Measurements from ENCODE around the gene TBC1D9.
A peak's percentile ranks its signal among the peaks of the same experiment; 100 is the strongest.

Gene TBC1D9

DNA sequence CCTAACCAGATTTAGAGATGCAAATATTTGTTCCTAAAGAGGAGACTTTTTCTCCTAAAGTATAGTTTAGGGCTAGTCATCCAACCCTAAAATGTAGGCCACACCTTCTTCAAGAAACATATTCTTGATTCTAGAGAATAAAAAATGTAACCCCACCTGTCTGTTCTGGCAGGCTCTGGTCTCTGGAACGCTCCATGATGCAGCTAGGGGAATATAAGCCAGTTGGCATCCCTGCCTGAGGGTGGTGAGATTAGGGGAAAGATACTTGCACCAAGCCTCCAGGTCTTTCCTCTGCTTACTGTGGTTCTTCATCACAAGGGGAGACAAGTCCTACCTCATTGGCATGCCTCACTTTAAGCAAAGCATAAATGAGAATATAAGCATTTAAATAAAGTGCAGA, 21.2 kb upstream of the TBC1D9 start:
- no peak overlapping the region for H3K9ac ChIP-seq (ENCODE audit: low read length)
- H3K4me3 ChIP-seq (ENCODE audit: low read length) = no peak overlapping the region
- H3K4me1 ChIP-seq (ENCODE audit: control insufficient read depth, low read depth, low read length) = no peaks in the 10 kb centered on the region
- H3K9me3 ChIP-seq (ENCODE audit: control insufficient read depth, low read depth, low read length) = no peaks in the 10 kb centered on the region
- H3K27me3 ChIP-seq (ENCODE audit: control insufficient read depth, insufficient read depth, low read length) = no peaks in the 10 kb centered on the region
- H3K36me3 ChIP-seq (ENCODE audit: control insufficient read depth, low read depth, low read length) = no peaks in the 10 kb centered on the region
- no peak overlapping the region for H3K27ac ChIP-seq (ENCODE audit: low read length)

DNA sequence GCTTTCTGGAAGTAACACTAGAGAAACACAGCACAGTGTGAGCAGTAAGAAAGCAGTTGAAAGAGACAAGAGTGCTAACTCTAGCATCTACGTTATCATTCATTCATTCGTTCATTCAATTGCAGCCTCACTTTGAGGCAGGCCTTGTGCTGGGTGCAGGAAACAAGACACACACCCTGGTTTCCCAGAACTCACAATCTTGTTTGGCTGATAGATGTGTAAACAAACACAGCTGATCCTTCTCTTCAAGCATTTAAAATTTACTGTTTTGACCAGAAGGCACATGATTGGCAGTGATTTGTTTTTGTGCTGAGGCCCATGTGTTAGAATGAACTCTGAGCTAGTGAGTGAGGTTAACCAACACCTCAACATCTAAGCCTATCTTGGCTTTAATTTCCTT, 20.4 kb upstream of the TBC1D9 start:
- H3K27me3 ChIP-seq (ENCODE audit: control insufficient read depth, insufficient read depth, low read length) = no peaks in the 10 kb centered on the region
- no peaks in the 10 kb centered on the region for H3K4me1 ChIP-seq (ENCODE audit: control insufficient read depth, low read depth, low read length)
- H3K9me3 ChIP-seq (ENCODE audit: control insufficient read depth, low read depth, low read length) = no peaks in the 10 kb centered on the region
- no peaks in the 10 kb centered on the region for H3K36me3 ChIP-seq (ENCODE audit: control insufficient read depth, low read depth, low read length)
- H3K9ac ChIP-seq (ENCODE audit: low read length) = no peak overlapping the region
- no peak overlapping the region for H3K4me3 ChIP-seq (ENCODE audit: low read length)
- H3K27ac ChIP-seq (ENCODE audit: low read length) = no peak overlapping the region

DNA sequence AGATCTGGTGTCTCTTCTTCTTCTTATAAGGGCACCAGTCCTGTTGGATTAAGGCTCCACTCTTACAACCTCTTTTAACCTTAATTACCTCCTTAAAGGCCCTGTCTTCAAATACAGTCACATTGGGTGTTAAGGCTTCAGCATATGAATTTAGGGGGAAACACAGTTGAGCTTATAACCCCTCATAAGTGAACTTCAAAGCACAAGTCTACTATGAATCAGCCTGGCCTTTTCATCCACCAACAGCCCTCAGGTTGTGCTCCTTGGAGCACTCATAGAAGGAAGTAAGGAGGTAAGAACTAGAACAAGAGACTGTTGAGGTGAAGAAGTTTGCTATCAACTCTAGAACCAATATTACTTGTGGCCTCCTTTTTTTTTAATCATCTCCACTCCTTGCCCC, 18.8 kb upstream of the TBC1D9 start:
- Histone ChIP-seq H3K9me3 (ENCODE audit: control insufficient read depth, low read depth, low read length) (no peaks in the 10 kb centered on the region), H3K27me3 (ENCODE audit: control insufficient read depth, insufficient read depth, low read length) (no peaks in the 10 kb centered on the region)

DNA sequence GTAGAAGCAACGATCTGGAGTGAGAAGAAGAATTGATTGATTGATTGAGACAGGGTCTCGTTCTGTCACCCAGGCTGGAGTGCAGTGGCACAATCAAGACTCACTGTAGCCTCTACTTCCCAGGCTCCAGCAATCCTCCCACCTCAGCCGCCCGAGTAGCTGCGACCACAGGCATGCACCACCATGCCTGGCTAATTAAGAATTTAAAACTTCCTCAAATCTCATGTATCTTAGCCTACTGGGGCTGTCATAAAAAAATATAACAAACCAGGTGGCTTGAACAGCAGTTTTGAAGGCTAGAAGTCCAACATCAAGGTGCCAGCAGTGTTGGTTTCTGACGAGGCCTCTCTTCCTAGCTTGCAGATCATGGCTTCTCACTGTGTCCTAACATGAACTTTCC, 18.3 kb upstream of the TBC1D9 start:
- Histone ChIP-seq H3K27me3 (ENCODE audit: control insufficient read depth, insufficient read depth, low read length) (no peaks in the 10 kb centered on the region), H3K27ac (ENCODE audit: low read length) (no peak overlapping the region), H3K4me1 (ENCODE audit: control insufficient read depth, low read depth, low read length) (no peaks in the 10 kb centered on the region), H3K36me3 (ENCODE audit: control insufficient read depth, low read depth, low read length) (no peaks in the 10 kb centered on the region), H3K9me3 (ENCODE audit: control insufficient read depth, low read depth, low read length) (no peaks in the 10 kb centered on the region), H3K4me3 (ENCODE audit: low read length) (no peak overlapping the region), H3K9ac (ENCODE audit: low read length) (no peak overlapping the region)

More for the DNA sequence above, 18.8 kb upstream of the TBC1D9 start:
- Histone ChIP-seq H3K36me3 (ENCODE audit: control insufficient read depth, low read depth, low read length) (no peaks in the 10 kb centered on the region), H3K27ac (ENCODE audit: low read length) (no peak overlapping the region), H3K4me1 (ENCODE audit: control insufficient read depth, low read depth, low read length) (no peaks in the 10 kb centered on the region), H3K4me3 (ENCODE audit: low read length) (no peak overlapping the region), H3K9ac (ENCODE audit: low read length) (no peak overlapping the region)

DNA sequence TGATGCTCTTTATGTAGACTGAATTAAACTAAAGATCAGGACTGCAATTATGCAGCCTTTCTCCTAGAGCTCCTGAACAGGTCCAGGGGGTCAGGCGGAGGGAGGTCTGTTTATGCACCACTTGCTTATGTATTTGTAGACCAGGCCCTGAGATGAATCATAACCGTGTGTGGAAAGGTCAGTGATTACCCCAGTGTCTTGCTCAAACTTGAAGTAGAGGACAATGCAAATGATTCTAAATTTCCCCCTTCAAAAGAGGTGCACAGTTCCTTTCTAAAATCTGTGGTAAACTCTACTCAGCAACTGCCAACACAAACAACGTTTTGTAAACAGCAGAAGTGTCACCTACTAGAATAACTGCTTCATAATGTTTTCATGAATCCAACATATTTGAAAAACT, 13.0 kb upstream of the TBC1D9 start:
- Histone ChIP-seq H3K4me1 (ENCODE audit: control insufficient read depth, low read depth, low read length) (no peaks in the 10 kb centered on the region), H3K9ac (ENCODE audit: low read length) (no peak overlapping the region), H3K27ac (ENCODE audit: low read length) (no peak overlapping the region), H3K36me3 (ENCODE audit: control insufficient read depth, low read depth, low read length) (no peaks in the 10 kb centered on the region), H3K27me3 (ENCODE audit: control insufficient read depth, insufficient read depth, low read length) (no peaks in the 10 kb centered on the region), H3K9me3 (ENCODE audit: control insufficient read depth, low read depth, low read length) (no peaks in the 10 kb centered on the region), H3K4me3 (ENCODE audit: low read length) (no peak overlapping the region)

DNA sequence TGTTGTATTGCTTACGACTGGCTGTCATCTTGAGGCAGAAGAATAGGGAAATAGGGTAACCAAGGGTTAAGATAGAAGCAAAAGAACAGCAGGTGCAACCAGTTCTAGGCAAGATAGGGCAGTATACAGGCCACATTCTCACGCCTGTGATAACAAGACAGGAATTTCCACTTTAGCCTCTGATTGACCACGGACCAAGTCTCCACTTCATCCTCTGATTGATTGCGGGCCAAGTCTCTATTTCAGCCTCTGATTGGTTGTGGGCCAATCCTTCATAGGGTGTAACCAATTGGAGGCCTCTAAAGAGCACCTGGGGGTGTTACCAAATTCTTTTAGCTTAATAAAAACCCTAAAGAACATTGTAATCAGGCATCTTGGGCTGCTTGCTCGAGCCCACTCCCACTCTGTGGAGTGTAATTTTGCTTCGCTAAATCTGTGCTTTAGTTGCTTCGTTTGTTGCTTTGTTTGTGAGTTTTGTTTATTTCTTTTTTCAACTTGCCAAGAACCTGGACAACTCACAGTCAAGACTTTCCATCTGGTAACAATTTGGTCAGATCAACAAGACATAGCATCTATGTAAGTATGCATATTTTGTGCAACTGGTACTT, 8.7 kb upstream of the TBC1D9 start:
- H3K4me3 ChIP-seq (ENCODE audit: low read length) = no peak overlapping the region
- peaks cover 6% of the 10 kb centered on the region for H3K27me3 ChIP-seq (ENCODE audit: control insufficient read depth, insufficient read depth, low read length)

DNA sequence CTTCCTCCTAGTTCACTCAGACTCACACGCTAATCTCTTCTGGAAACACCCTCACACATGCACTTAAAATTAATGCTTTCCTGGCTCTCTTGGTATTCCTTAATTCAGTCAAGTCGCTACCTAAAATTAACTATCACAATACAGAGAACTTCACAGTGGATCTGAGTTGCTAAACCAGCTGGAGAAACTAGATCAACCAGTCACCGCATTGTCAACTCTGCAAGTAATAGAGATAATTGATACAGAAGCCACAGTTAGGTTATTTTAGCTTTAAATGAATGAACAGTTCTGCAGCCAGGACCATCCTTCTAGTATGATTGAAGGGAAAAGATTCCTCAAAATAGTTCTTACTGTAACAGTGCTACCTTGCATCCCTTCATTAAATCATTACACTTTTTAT, 6.0 kb upstream of the TBC1D9 start:
- no peaks in the 10 kb centered on the region for H3K36me3 ChIP-seq (ENCODE audit: control insufficient read depth, low read depth, low read length)
- no peak overlapping the region for H3K9ac ChIP-seq (ENCODE audit: low read length)
- H3K27ac ChIP-seq (ENCODE audit: low read length) = no peak overlapping the region
- no peaks in the 10 kb centered on the region for H3K4me1 ChIP-seq (ENCODE audit: control insufficient read depth, low read depth, low read length)
- peaks cover 32% of the 10 kb centered on the region for H3K27me3 ChIP-seq (ENCODE audit: control insufficient read depth, insufficient read depth, low read length)
- no peaks in the 10 kb centered on the region for H3K9me3 ChIP-seq (ENCODE audit: control insufficient read depth, low read depth, low read length)
- no peak overlapping the region for H3K4me3 ChIP-seq (ENCODE audit: low read length)

More for the DNA sequence above, 8.7 kb upstream of the TBC1D9 start:
- Histone ChIP-seq H3K27ac (ENCODE audit: low read length) (no peak overlapping the region), H3K9me3 (ENCODE audit: control insufficient read depth, low read depth, low read length) (no peaks in the 10 kb centered on the region), H3K9ac (ENCODE audit: low read length) (no peak overlapping the region), H3K36me3 (ENCODE audit: control insufficient read depth, low read depth, low read length) (no peaks in the 10 kb centered on the region), H3K4me1 (ENCODE audit: control insufficient read depth, low read depth, low read length) (no peaks in the 10 kb centered on the region)

DNA sequence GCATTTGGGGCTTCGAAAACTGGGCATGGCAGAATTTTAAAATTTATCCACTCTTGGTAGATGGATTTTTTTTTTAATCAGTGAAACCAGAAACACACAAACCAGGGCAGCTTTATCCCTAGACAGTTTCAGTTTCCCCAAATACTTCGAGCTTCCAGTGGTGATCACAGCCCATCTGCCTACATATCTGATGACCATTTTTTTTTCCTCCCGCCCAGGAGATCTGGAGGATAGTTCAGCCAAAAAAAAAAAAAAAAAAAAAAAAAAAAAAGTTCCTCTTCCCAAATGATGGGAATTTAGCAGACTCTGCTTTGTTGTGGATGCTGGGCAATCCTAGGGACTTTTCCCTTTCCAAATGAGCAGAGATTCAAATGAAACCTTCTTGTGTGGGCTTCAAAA, 1.0 kb upstream of the TBC1D9 start:
- Histone ChIP-seq H3K36me3 (ENCODE audit: control insufficient read depth, low read depth, low read length) (no peaks in the 10 kb centered on the region), H3K9me3 (ENCODE audit: control insufficient read depth, low read depth, low read length) (no peaks in the 10 kb centered on the region), H3K9ac (ENCODE audit: low read length) (no peak overlapping the region), H3K4me3 (ENCODE audit: low read length) (peak overlapping the region; percentile 55), H3K27ac (ENCODE audit: low read length) (no peak overlapping the region), H3K4me1 (ENCODE audit: control insufficient read depth, low read depth, low read length) (peaks cover 5% of the 10 kb centered on the region), H3K27me3 (ENCODE audit: control insufficient read depth, insufficient read depth, low read length) (peaks cover 69% of the 10 kb centered on the region)

DNA sequence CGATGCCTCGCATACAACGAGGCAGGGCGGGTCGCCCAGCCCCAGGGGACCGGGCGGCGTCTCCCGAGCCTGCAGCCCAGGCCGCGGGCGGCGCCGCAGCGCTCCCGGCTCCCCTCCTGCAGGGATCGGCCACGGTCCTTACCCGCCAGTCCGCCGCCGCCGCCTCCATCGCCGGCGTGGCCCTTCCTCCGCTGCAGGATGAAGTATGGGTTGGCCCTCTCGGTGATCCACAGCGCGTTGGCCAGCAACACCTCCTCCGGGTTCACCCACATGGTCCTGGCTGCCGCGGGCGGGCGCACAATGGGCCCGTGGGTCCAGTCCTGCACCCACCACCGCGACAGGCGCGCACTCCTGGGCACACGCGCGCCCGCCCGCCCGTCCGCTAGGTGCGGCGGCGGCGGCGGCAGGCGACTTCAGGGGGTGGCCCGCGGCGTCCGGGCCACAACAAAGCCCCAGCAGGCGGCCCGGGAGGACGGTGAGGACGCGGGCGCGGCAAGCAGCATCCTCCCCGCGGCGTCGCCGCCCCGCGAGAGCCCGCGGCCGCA, 339 bp downstream of the TBC1D9 start:
- Histone ChIP-seq H3K36me3 (ENCODE audit: control insufficient read depth, low read depth, low read length) (no peaks in the 10 kb centered on the region), H3K27ac (ENCODE audit: low read length) (no peak overlapping the region), H3K4me3 (ENCODE audit: low read length) (peak overlapping the region; percentile 55), H3K27me3 (ENCODE audit: control insufficient read depth, insufficient read depth, low read length) (peaks cover 65% of the 10 kb centered on the region), H3K9ac (ENCODE audit: low read length) (peak overlapping the region; percentile 41), H3K9me3 (ENCODE audit: control insufficient read depth, low read depth, low read length) (no peaks in the 10 kb centered on the region), H3K4me1 (ENCODE audit: control insufficient read depth, low read depth, low read length) (peaks cover 5% of the 10 kb centered on the region)

DNA sequence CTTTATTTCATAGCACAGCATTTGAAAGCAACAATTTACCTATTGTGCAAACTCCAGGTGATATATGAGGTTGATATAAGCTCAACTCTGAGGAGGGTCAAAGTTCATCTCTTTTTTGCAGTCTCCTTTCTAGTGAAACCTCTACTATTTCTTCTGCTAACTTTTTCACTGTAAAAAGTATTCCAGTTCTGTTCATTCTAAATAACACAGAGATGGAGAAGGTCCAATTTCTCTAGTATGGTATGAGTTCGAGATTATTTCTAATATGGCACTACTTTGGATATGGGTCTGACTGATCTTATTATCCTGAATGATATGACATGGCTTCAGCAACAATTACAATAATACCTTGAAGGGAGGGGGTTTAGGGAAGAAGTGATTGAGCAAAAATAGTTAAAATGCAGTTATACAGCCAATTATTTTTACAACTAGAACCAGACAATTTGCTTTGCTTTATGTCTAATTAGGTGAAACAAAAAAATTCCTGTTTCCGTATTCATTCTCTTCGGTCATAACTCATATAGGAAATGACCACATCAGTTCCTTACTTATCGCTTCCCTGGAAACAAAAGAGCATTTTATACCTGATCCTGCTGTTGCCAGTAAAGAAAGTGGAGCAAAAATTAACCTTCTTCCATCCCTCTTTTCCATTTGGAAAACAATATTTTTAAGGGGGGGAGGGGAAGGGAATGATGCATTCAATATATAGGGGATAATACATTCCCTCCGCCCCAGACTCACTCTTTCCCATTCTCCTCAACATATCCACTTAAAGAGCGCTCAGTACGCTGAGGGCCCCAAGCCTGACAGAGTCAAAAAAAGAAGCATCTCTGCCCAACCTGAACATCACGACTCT, 1.0 kb downstream of the TBC1D9 start:
- Histone ChIP-seq H3K9ac (ENCODE audit: low read length) (peak overlapping the region; percentile 41), H3K27ac (ENCODE audit: low read length) (no peak overlapping the region), H3K4me3 (ENCODE audit: low read length) (peak overlapping the region; percentile 55), H3K36me3 (ENCODE audit: control insufficient read depth, low read depth, low read length) (no peaks in the 10 kb centered on the region), H3K9me3 (ENCODE audit: control insufficient read depth, low read depth, low read length) (no peaks in the 10 kb centered on the region), H3K4me1 (ENCODE audit: control insufficient read depth, low read depth, low read length) (peaks cover 5% of the 10 kb centered on the region), H3K27me3 (ENCODE audit: control insufficient read depth, insufficient read depth, low read length) (peaks cover 65% of the 10 kb centered on the region)

DNA sequence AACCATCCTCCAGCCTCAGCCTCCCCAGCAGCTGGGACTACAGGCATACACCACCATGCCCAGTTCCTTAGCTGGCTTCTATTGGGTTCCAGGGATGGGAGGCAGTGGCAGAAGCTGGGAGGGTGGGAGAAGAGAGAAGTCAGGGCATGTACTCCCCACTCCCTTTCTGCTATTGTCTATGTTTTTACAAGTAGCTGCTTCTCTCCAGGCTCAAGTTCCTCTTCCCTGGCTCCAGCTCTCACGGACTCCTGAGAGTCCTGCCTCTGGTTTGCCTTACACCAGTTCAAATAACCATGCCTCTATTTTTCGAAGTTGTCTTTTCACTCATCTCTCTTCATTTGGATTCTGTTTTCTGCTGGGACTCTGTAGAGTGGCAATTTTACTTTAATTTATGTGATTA, 2.9 kb downstream of the TBC1D9 start:
- H3K27me3 ChIP-seq (ENCODE audit: control insufficient read depth, insufficient read depth, low read length) = peaks cover 50% of the 10 kb centered on the region
- no peak overlapping the region for H3K9ac ChIP-seq (ENCODE audit: low read length)
- no peak overlapping the region for H3K27ac ChIP-seq (ENCODE audit: low read length)
- no peak overlapping the region for H3K4me3 ChIP-seq (ENCODE audit: low read length)
- H3K36me3 ChIP-seq (ENCODE audit: control insufficient read depth, low read depth, low read length) = no peaks in the 10 kb centered on the region
- H3K4me1 ChIP-seq (ENCODE audit: control insufficient read depth, low read depth, low read length) = peaks cover 5% of the 10 kb centered on the region
- no peaks in the 10 kb centered on the region for H3K9me3 ChIP-seq (ENCODE audit: control insufficient read depth, low read depth, low read length)
